ENCODE results near the gene SCT. TPM values are rescaled to one million over a fixed set of nuclear protein-coding genes. Genes with fewer than 3 reads are reported as not detected.
"Not testable (repeated sequence)": the region's sequence is repeated elsewhere in the genome, so short reads cannot be mapped to it uniquely, and the experiment has no call there.

The SCT gene
- total and polyA plus RNA-seq, 4 donors: not detected

DNA sequence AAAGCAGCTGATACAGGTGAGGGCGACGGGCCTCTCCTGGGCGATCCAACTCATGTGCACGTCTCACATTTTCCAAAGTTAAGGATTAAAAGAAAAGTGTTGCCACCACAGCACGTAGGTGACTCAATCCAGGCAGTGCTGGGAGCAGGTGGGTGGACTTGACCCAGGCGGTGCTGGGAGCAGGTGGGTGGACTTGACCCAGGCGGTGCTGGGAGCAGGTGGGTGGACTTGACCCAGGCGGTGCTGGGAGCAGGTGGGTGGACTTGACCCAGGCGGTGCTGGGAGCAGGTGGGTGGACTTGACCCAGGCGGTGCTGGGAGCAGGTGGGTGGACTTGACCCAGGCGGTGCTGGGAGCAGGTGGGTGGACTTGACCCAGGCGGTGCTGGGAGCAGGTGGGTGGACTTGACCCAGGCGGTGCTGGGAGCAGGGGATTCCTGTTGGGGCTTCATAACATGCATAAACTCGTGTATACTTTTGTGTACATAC, 20.7 kb upstream of the SCT start:
- H3K27me3 ChIP-seq (ENCODE audit: control insufficient read depth in 1 of 2, insufficient read depth in 2 of 2, low read length in 1 of 2); H3K4me1 ChIP-seq (ENCODE audit: control insufficient read depth in 1 of 2, insufficient read depth in 2 of 2, low read length in 2 of 2); ATAC-seq (ENCODE audit: low FRiP score); H3K4me3 ChIP-seq (ENCODE audit: low read length in 2 of 2); DNase-seq; H3K27ac ChIP-seq (ENCODE audit: low read depth in 1 of 2, low read length in 2 of 2); intact Hi-C loops (cut with DNase I); H3K9me3 ChIP-seq (ENCODE audit: control insufficient read depth, low read length); H3K36me3 ChIP-seq (ENCODE audit: control insufficient read depth in 1 of 2, insufficient read depth in 2 of 2, low read length in 1 of 2): not testable (repeated sequence)
- 88 to 96% methylated on average over 9 to 10 of the region's 14 CpGs for WGBS, 2 donors

DNA sequence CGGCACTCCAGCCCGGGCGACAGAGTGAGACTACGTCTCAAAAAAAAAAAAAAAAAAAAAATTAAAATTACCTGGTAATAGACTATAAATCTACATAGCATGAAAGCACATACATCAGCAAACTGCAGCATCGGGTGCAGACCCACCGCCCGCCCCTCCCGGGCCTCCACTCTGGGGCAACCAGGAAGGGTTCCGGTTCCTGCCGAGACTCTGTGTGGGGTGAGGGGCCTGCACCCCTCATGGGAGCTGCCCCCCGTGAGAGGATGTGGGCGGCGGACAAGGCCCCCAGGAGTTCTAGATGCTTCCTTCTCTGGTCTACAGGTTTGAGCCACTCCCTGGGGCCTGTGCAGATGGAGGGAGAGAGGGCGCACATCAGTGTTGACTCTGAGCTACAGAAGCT, 19.2 kb upstream of the SCT start:
- no peaks in the 10 kb centered on the region for H3K4me1 ChIP-seq (ENCODE audit: control insufficient read depth in 1 of 2, insufficient read depth in 2 of 2, low read length in 2 of 2)
- H3K9me3 ChIP-seq (ENCODE audit: control insufficient read depth, low read length): no peaks in the 10 kb centered on the region
- intact Hi-C loops (cut with DNase I): no loop called here
- DNase-seq (no peak), ATAC-seq (ENCODE audit: low FRiP score) (no peak)
- H3K27ac ChIP-seq (ENCODE audit: low read depth in 1 of 2, low read length in 2 of 2): no peak overlapping the region
- no peak overlapping the region for H3K4me3 ChIP-seq (ENCODE audit: low read length in 2 of 2)
- 81 to 90% methylated on average over 14 of the region's 14 CpGs for WGBS, 2 donors
- H3K36me3 ChIP-seq (ENCODE audit: control insufficient read depth in 1 of 2, insufficient read depth in 2 of 2, low read length in 1 of 2): peaks cover 0 to 2% of the 10 kb centered on the region in 2 donors
- H3K27me3 ChIP-seq (ENCODE audit: control insufficient read depth in 1 of 2, insufficient read depth in 2 of 2, low read length in 1 of 2): no peaks in the 10 kb centered on the region

- H3K27me3 ChIP-seq (ENCODE audit: control insufficient read depth in 1 of 2, insufficient read depth in 2 of 2, low read length in 1 of 2): no peaks in the 10 kb centered on the region
- 83 to 84% methylated on average over 16 of the region's 16 CpGs for WGBS, 2 donors
- peaks cover 0 to 2% of the 10 kb centered on the region in 2 donors for H3K36me3 ChIP-seq (ENCODE audit: control insufficient read depth in 1 of 2, insufficient read depth in 2 of 2, low read length in 1 of 2)
- no peaks in the 10 kb centered on the region for H3K9me3 ChIP-seq (ENCODE audit: control insufficient read depth, low read length)
- no peak overlapping the region for H3K4me3 ChIP-seq (ENCODE audit: low read length in 2 of 2)
- intact Hi-C loops (cut with DNase I): no loop called here
- DNase-seq (no peak), ATAC-seq (ENCODE audit: low FRiP score) (no peak)
- no peak overlapping the region for H3K27ac ChIP-seq (ENCODE audit: low read depth in 1 of 2, low read length in 2 of 2)
- no peaks in the 10 kb centered on the region for H3K4me1 ChIP-seq (ENCODE audit: control insufficient read depth in 1 of 2, insufficient read depth in 2 of 2, low read length in 2 of 2)
Measured at GRCh38 chr11:645536-645935, 18.6 kb upstream of the SCT start.

DNA sequence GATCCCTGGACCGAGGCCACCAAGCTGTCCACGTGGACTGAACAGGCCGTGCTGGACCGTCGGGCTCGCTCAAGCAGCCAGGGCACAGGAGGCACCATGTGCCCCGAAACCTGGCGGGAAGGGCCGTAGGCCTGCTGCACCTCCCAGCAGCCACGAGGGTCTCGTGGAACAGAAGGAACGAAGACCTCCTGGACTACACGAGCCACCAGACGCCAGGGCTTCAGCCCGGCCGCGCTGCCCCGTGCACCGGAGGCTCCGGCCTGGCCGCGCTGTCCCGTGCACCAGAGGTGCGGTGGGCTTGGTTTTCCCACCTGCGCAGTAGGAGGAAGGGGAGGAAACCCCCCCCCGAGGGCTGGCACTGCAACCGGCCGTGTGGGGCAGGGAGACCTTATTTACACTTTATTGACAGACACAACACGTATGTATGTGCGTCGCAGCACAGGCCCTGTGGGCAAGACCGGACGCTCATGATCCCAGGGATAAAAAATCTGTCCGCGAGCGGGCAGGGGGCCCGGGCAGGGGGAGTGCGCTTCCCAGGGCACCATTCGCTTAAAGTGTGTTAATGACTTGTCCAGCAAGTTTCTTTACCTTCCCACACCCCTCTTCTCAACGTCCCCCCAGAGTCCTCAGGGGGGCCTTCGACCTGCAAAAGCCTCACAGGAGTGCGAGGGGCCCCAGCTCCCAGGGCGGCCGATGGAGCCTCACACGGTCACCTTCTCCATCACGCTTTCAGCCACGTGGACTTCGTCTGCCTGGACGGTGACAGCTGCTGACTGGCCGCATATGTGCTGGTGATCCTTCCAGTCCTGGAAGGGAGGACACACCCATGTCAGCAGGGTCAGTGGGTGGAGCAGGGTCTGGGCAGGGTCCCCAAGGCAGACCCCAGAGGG, 17.1 kb upstream of the SCT start:
- no peak for ATAC-seq (ENCODE audit: low FRiP score)
- WGBS, 2 donors: 87 to 88% methylated on average over 48 to 50 of the region's 50 CpGs
- no peak for DNase-seq
- peaks cover 0 to 2% of the 10 kb centered on the region in 2 donors for H3K36me3 ChIP-seq (ENCODE audit: control insufficient read depth in 1 of 2, insufficient read depth in 2 of 2, low read length in 1 of 2)
- H3K4me3 ChIP-seq (ENCODE audit: low read length in 2 of 2): no peak overlapping the region
- no peaks in the 10 kb centered on the region for H3K9me3 ChIP-seq (ENCODE audit: control insufficient read depth, low read length)
- H3K4me1 ChIP-seq (ENCODE audit: control insufficient read depth in 1 of 2, insufficient read depth in 2 of 2, low read length in 2 of 2): no peaks in the 10 kb centered on the region
- H3K27me3 ChIP-seq (ENCODE audit: control insufficient read depth in 1 of 2, insufficient read depth in 2 of 2, low read length in 1 of 2): no peaks in the 10 kb centered on the region
- H3K27ac ChIP-seq (ENCODE audit: low read depth in 1 of 2, low read length in 2 of 2): no peak overlapping the region
- intact Hi-C loops (cut with DNase I): no loop called here

DNA sequence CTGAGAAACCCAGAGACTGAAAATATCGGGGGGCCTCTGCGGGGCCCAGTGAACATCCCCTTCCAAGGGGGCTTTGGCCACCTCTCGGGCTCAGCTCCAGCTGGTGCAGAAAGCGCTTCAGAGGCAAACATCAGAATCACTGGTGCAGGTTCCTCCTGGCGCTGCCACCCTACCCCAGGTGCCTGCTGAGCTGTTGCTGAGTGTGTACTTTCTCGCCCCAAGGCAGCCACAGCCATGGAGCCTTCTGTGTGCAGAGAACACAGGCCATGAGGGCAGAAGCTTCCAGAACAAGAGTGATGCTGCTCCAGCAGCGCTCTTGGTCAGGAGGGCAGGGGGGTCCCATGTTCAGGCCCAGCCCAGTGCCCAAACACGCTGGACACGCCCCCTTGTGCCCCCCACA, 16.4 kb upstream of the SCT start:
- H3K27me3 ChIP-seq (ENCODE audit: control insufficient read depth in 1 of 2, insufficient read depth in 2 of 2, low read length in 1 of 2): no peaks in the 10 kb centered on the region
- WGBS, 2 donors: 94 to 96% methylated on average over 9 of the region's 9 CpGs
- DNase-seq: no peak
- H3K9me3 ChIP-seq (ENCODE audit: control insufficient read depth, low read length): no peaks in the 10 kb centered on the region
- H3K4me1 ChIP-seq (ENCODE audit: control insufficient read depth in 1 of 2, insufficient read depth in 2 of 2, low read length in 2 of 2): no peaks in the 10 kb centered on the region
- no peak overlapping the region for H3K4me3 ChIP-seq (ENCODE audit: low read length in 2 of 2)
- H3K36me3 ChIP-seq (ENCODE audit: control insufficient read depth in 1 of 2, insufficient read depth in 2 of 2, low read length in 1 of 2): peaks cover 0 to 2% of the 10 kb centered on the region in 2 donors
- ATAC-seq (ENCODE audit: low FRiP score): no peak
- intact Hi-C loops (cut with DNase I): no loop called here
- H3K27ac ChIP-seq (ENCODE audit: low read depth in 1 of 2, low read length in 2 of 2): no peak overlapping the region

GRCh38 chr11:641806-642370, 14.9 kb upstream of the SCT start:
- H3K4me1 ChIP-seq (ENCODE audit: control insufficient read depth in 1 of 2, insufficient read depth in 2 of 2, low read length in 2 of 2): no peaks in the 10 kb centered on the region
- no peak overlapping the region for H3K27ac ChIP-seq (ENCODE audit: low read depth in 1 of 2, low read length in 2 of 2)
- ATAC-seq (ENCODE audit: low FRiP score): no peak
- no peaks in the 10 kb centered on the region for H3K9me3 ChIP-seq (ENCODE audit: control insufficient read depth, low read length)
- H3K4me3 ChIP-seq (ENCODE audit: low read length in 2 of 2): no peak overlapping the region
- no peaks in the 10 kb centered on the region for H3K27me3 ChIP-seq (ENCODE audit: control insufficient read depth in 1 of 2, insufficient read depth in 2 of 2, low read length in 1 of 2)
- 88 to 91% methylated on average over 19 of the region's 19 CpGs for WGBS, 2 donors
- intact Hi-C loops (cut with DNase I): no loop called here
- DNase-seq: no peak
- H3K36me3 ChIP-seq (ENCODE audit: control insufficient read depth in 1 of 2, insufficient read depth in 2 of 2, low read length in 1 of 2): peaks cover 0 to 2% of the 10 kb centered on the region in 2 donors

DNA sequence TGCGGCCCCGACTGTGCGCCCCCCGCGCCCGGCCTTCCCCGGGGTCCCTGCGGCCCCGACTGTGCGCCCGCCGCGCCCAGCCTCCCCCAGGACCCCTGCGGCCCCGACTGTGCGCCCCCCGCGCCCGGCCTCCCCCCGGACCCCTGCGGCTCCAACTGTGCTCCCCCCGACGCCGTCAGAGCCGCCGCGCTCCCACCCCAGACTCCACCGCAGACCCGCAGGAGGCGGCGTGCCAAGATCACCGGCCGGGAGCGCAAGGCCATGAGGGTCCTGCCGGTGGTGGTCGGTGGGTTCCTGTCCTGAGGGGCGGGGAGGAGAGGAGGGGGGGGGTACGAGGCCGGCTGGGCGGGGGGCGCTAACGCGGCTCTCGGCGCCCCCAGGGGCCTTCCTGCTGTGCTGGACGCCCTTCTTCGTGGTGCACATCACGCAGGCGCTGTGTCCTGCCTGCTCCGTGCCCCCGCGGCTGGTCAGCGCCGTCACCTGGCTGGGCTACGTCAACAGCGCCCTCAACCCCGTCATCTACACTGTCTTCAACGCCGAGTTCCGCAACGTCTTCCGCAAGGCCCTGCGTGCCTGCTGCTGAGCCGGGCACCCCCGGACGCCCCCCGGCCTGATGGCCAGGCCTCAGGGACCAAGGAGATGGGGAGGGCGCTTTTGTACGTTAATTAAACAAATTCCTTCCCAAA, 13.2 kb upstream of the SCT start:
- 52 to 64% methylated on average over 45 to 69 of the region's 69 CpGs for whole genome bisulfite sequencing, 2 donors
- no peak overlapping the region for H3K27ac ChIP-seq (ENCODE audit: low read depth in 1 of 2, low read length in 2 of 2)
- H3K27me3 ChIP-seq (ENCODE audit: control insufficient read depth in 1 of 2, insufficient read depth in 2 of 2, low read length in 1 of 2): no peaks in the 10 kb centered on the region
- H3K36me3 ChIP-seq (ENCODE audit: control insufficient read depth in 1 of 2, insufficient read depth in 2 of 2, low read length in 1 of 2): peaks cover 0 to 2% of the 10 kb centered on the region in 2 donors
- no peaks in the 10 kb centered on the region for H3K9me3 ChIP-seq (ENCODE audit: control insufficient read depth, low read length)
- no peaks in the 10 kb centered on the region for H3K4me1 ChIP-seq (ENCODE audit: control insufficient read depth in 1 of 2, insufficient read depth in 2 of 2, low read length in 2 of 2)
- ATAC-seq (ENCODE audit: low FRiP score) (no peak), DNase-seq (no peak)
- H3K4me3 ChIP-seq (ENCODE audit: low read length in 2 of 2): no peak overlapping the region
- intact Hi-C loops (cut with DNase I): no loop called here

- Histone ChIP-seq H3K9me3 (ENCODE audit: control insufficient read depth, low read length) (no peaks in the 10 kb centered on the region), H3K4me1 (ENCODE audit: control insufficient read depth in 1 of 2, insufficient read depth in 2 of 2, low read length in 2 of 2) (no peaks in the 10 kb centered on the region), H3K36me3 (ENCODE audit: control insufficient read depth in 1 of 2, insufficient read depth in 2 of 2, low read length in 1 of 2) (peaks cover 0 to 2% of the 10 kb centered on the region in 2 donors), H3K27me3 (ENCODE audit: control insufficient read depth in 1 of 2, insufficient read depth in 2 of 2, low read length in 1 of 2) (no peaks in the 10 kb centered on the region), H3K27ac (ENCODE audit: low read depth in 1 of 2, low read length in 2 of 2) (no peak overlapping the region), H3K4me3 (ENCODE audit: low read length in 2 of 2) (no peak overlapping the region)
- ATAC-seq (ENCODE audit: low FRiP score) (no peak), DNase-seq (no peak)
- WGBS, 2 donors: 30 to 40% methylated on average over 67 to 80 of the region's 80 CpGs
- intact Hi-C loops (cut with DNase I): no loop called here
Measured at GRCh38 chr11:639332-639955, 12.5 kb upstream of the SCT start.

Measured in aorta (tissue), 5 donors.